MM.1S (cell line): ENCODE measurements around the gene ZBTB32.

Experiments used
- EZH2 ChIP-seq: fragments of 300-600 bp; sonication (generic); optimal IDR thresholded peaks from 2 replicates; pipeline ENCODE3; 2017; ENCODE audit warnings: low read depth, mild to moderate bottlenecking, antibody characterized with exemption, low read length, mixed read lengths
- EZH2phosphoT487 ChIP-seq: fragments of 300-600 bp; sonication (generic); IDR thresholded peaks from 2 replicates; pipeline ENCODE4 v1.6.1; 2018; ENCODE audit warnings: antibody characterized with exemption, low read length
- TF ChIP-seq, protein P1 (sequence below): fragments of 300-600 bp; sonication (generic); IDR thresholded peaks from 2 replicates; pipeline ENCODE4 v1.5.1; 2016; ENCODE audit warnings: antibody characterized with exemption, low read length, mixed read lengths

GRCh38 chr19:35743640-35744429 is 39.5 kb downstream of the ZBTB32 start:
- TF ChIP-seq, protein P1, sequence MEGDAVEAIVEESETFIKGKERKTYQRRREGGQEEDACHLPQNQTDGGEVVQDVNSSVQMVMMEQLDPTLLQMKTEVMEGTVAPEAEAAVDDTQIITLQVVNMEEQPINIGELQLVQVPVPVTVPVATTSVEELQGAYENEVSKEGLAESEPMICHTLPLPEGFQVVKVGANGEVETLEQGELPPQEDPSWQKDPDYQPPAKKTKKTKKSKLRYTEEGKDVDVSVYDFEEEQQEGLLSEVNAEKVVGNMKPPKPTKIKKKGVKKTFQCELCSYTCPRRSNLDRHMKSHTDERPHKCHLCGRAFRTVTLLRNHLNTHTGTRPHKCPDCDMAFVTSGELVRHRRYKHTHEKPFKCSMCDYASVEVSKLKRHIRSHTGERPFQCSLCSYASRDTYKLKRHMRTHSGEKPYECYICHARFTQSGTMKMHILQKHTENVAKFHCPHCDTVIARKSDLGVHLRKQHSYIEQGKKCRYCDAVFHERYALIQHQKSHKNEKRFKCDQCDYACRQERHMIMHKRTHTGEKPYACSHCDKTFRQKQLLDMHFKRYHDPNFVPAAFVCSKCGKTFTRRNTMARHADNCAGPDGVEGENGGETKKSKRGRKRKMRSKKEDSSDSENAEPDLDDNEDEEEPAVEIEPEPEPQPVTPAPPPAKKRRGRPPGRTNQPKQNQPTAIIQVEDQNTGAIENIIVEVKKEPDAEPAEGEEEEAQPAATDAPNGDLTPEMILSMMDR: no peak
- TF ChIP-seq EZH2 (no peak), EZH2phosphoT487 (no peak)
